ENCODE results near the gene IGFBP1. TPM values are rescaled to one million over a fixed set of nuclear protein-coding genes. Genes with fewer than 3 reads are reported as not detected.

Gene IGFBP1
- total RNA-seq, 2 donors from 2014 or later = 0.26 to 0.99 TPM

DNA sequence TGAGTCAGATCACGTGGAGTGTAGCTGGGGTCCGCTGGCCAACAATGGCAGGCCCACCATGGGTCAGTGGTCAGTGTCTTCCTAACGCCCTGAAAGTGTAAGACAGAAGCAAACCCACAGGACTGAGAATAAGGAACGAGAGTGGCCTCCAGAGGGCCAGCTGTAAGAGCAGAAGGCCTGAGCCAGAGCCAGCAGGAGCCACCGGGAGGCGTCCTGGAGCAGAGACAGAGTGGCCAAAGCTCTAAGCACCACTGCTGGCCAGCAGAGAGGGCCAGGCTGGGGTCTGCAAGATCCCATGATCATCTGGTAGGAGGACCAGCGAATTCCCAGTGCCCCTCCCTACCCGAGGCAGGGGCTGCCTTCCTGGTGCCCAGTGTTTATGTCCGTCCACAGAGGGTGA is 24.6 kb upstream of the IGFBP1 start:
- no peak for TF ChIP-seq POLR2A (IDR thresholded peaks at IDR 0.05)
- TF ChIP-seq CTCF (IDR thresholded peaks at IDR 0.05) = no peak
- no peaks in the 10 kb centered on the region for H3K36me3 ChIP-seq (replicated peaks in 1 of 2; ENCODE audit: insufficient read depth in 1 of 2, low read depth in 2 of 2)
- intact Hi-C loops (cut with DNase I) = no loop called here
- ATAC-seq = no peak
- H3K4me1 ChIP-seq = no peaks in the 10 kb centered on the region
- no peak for DNase-seq
- no peak overlapping the region for H3K4me3 ChIP-seq
- no peaks in the 10 kb centered on the region for H3K9me3 ChIP-seq
- WGBS, 2 donors = 53 to 63% methylated on average over 3 to 9 of the region's 9 CpGs
- no peak overlapping the region for H3K27ac ChIP-seq
- H3K27me3 ChIP-seq = no peaks in the 10 kb centered on the region

- ATAC-seq (no peak), DNase-seq (no peak)
- Histone ChIP-seq H3K27me3 (no peaks in the 10 kb centered on the region), H3K9me3 (no peaks in the 10 kb centered on the region), H3K4me1 (no peaks in the 10 kb centered on the region), H3K36me3 (replicated peaks in 1 of 2; ENCODE audit: insufficient read depth in 1 of 2, low read depth in 2 of 2) (no peaks in the 10 kb centered on the region), H3K4me3 (no peak overlapping the region), H3K27ac (no peak overlapping the region)
- TF ChIP-seq POLR2A (IDR thresholded peaks at IDR 0.05) (no peak), CTCF (IDR thresholded peaks at IDR 0.05) (no peak)
- intact Hi-C loops (cut with DNase I) = no loop called here
- 66 to 72% methylated on average over 11 to 13 of the region's 13 CpGs for WGBS, 2 donors
Measured at GRCh38 chr7:45865594-45866410, 22.5 kb upstream of the IGFBP1 start.

DNA sequence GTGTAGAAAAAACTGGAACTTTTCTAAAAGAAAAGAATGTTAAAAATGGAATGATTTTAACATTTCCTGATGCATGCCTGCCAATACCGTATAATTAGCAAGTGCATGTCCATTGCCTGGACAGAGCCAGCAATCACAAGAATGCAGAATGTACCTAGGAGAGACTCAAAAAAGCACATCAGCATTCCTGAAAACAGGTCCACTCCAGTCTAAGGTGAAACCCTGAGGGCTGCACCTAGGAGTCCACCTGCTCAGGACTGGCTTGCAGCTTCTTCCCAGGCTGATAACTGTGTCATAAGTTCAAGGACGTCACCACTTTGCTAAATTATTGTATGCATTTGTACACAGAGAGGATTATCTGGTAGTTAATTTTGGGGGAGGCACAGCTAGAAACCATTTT is 20.8 kb upstream of the IGFBP1 start:
- TF ChIP-seq CTCF (IDR thresholded peaks at IDR 0.05) = no peak
- TF ChIP-seq POLR2A (IDR thresholded peaks at IDR 0.05) = no peak
- no peak for ATAC-seq

DNA sequence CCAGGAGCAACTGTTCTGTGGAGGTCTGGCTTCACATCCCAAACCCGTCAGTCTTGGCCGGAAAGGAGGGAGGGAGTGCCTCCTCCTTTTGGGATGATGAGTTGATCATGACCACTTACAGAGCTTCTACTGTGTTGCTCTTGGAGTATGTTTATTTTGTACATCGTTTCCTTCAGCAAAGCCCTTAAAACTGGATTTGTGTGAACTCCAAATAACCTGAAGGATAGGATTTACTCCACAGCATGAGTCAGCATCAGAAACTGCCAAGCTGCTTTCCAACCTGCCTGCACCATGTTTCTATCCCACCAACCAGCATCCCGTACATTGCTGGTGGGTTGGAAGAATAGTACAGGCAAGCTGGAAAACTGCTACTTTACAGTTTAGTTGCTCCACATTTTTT is 18.9 kb upstream of the IGFBP1 start:
- DNase-seq (no peak), ATAC-seq (no peak)
- intact Hi-C loops (cut with DNase I) = no loop called here
- Histone ChIP-seq H3K9me3 (no peaks in the 10 kb centered on the region), H3K36me3 (replicated peaks in 1 of 2; ENCODE audit: insufficient read depth in 1 of 2, low read depth in 2 of 2) (no peaks in the 10 kb centered on the region), H3K27ac (no peak overlapping the region), H3K4me3 (no peak overlapping the region), H3K4me1 (no peaks in the 10 kb centered on the region), H3K27me3 (no peaks in the 10 kb centered on the region)
- TF ChIP-seq CTCF (IDR thresholded peaks at IDR 0.05) = no peak
- no peak for TF ChIP-seq POLR2A (IDR thresholded peaks at IDR 0.05)
- WGBS, 2 donors = 62 to 70% methylated on average over 4 of the region's 4 CpGs

More for the DNA sequence above, 20.8 kb upstream of the IGFBP1 start:
- WGBS, 2 donors = 42% methylated on average over 2 of the region's 2 CpGs
- H3K36me3 ChIP-seq (replicated peaks in 1 of 2; ENCODE audit: insufficient read depth in 1 of 2, low read depth in 2 of 2) = no peaks in the 10 kb centered on the region
- no peaks in the 10 kb centered on the region for H3K27me3 ChIP-seq
- intact Hi-C loops (cut with DNase I) = no loop called here
- DNase-seq = no peak
- H3K4me1 ChIP-seq = no peaks in the 10 kb centered on the region
- H3K9me3 ChIP-seq = no peaks in the 10 kb centered on the region
- H3K27ac ChIP-seq = no peak overlapping the region
- no peak overlapping the region for H3K4me3 ChIP-seq
